K562 (cell line): Measurements from ENCODE around the gene SAMD4A. TPM values are rescaled to one million over a fixed set of nuclear protein-coding genes. Genes with fewer than 3 reads are reported as not detected.

Experiments used
- ATAC-seq: fragments of 200-7000 bp; cut with Tn5 transposase; 3 replicates; pipeline ENCODE4 v1.9.1; 2020; ENCODE audit warnings: moderate library complexity
- BruUV-seq: library from RNA; stranded (reverse); fragments of 400-500 nt; replicated peaks from 2 replicates; lab custom pipeline; 2021; lab: Mats Ljungman, UMichigan
- CTCF ChIA-PET: fragments of 300-600 bp; formaldehyde crosslinking; extraction: SDS; loops from one replicate; lab custom pipeline; 2021; ENCODE audit warnings: low intra/inter-chr PET ratio; lab: Yijun Ruan, JAX
- POLR2A ChIA-PET: fragments of 300-600, 350-650 bp; sonication (Branson Sonifier 250); formaldehyde crosslinking; extraction: SDS; loops from one replicate; lab custom pipeline; 2021; ENCODE audit warnings: antibody characterized with exemption, inconsistent platforms; lab: Yijun Ruan, JAX
- DNase-seq, 4 experiments: peaks; one replicate each; pipeline versions ENCODE4 v3.0.0 to v3.0.0-alpha.2; 2011 to 2018; ENCODE audit warnings: low spot score in 3 of 4, mixed read lengths in 3 of 4; ENCODE audit errors: extremely low read depth in 1 of 4
- FAIRE-seq: peaks from 2 replicates; lab custom pipeline; 2011; peaks lifted over from hg19 to GRCh38; lab: Jason Lieb, UNC
- H2AFZ ChIP-seq: 2 replicates; pipeline ENCODE4 v1.6.0; 2011; ENCODE audit warnings: low read depth, low read length, control low read depth, inconsistent platforms
- H3K27ac ChIP-seq: fragments of 200-600 bp; 3 replicates; pipeline ENCODE4 v1.8.0; 2011; ENCODE audit warnings: low read depth, mild to moderate bottlenecking, control low read depth, inconsistent platforms, low read length, moderate library complexity, mixed read lengths; ENCODE audit errors: extremely low read depth
- H3K27me3 ChIP-seq, 2 experiments: fragments of 300-600 bp in 1 of 2; 2 replicates in 1 of 2; 3 replicates in 1 of 2; pipeline versions ENCODE4 v1.6.0 to v1.8.0; 2011; ENCODE audit warnings: inconsistent platforms in 2 of 2, low read length in 2 of 2, mild to moderate bottlenecking in 1 of 2, mixed read lengths in 1 of 2, moderate library complexity in 1 of 2; ENCODE audit not compliant: control insufficient read depth in 2 of 2, insufficient read depth in 2 of 2
- H3K36me3 ChIP-seq: fragments of 300-600 bp; 3 replicates; pipeline ENCODE4 v1.8.0; 2011; ENCODE audit warnings: mild to moderate bottlenecking, low read length, inconsistent platforms; ENCODE audit not compliant: control insufficient read depth, insufficient read depth
- H3K4me1 ChIP-seq, 2 experiments: fragments of 200-600 bp in 1 of 2; replicated peaks in 1 of 2; 2 replicates in 1 of 2; 3 replicates in 1 of 2; pipeline versions ENCODE4 v1.5.1 to v1.8.0; 2011; ENCODE audit warnings: inconsistent platforms in 2 of 2, low read length in 2 of 2, mild to moderate bottlenecking in 1 of 2, mixed read lengths in 1 of 2, moderate library complexity in 1 of 2; ENCODE audit not compliant: control insufficient read depth in 2 of 2, insufficient read depth in 2 of 2
- H3K4me2 ChIP-seq: 2 replicates; pipeline ENCODE4 v1.6.1; 2011; ENCODE audit warnings: low read length, control low read depth, inconsistent platforms, mixed read lengths; ENCODE audit not compliant: insufficient read depth
- H3K4me3 ChIP-seq: fragments of 200-600 bp; sonication (generic), shearing (Covaris generic); 2 replicates; pipeline ENCODE4 v1.5.1; 2016; ENCODE audit warnings: control low read depth, inconsistent platforms
- H3K79me2 ChIP-seq: fragments of 200-600 bp; 3 replicates; pipeline ENCODE4 v1.8.0; 2011; ENCODE audit warnings: low read length, inconsistent platforms; ENCODE audit not compliant: control insufficient read depth, insufficient read depth
- H3K9ac ChIP-seq, 2 experiments: 2 replicates each; pipeline versions ENCODE4 v1.6.0 to v1.6.1; 2011; ENCODE audit warnings: low read depth in 2 of 2, low read length in 2 of 2, control low read depth in 1 of 2, inconsistent platforms in 1 of 2, mild to moderate bottlenecking in 1 of 2, mixed read lengths in 1 of 2; ENCODE audit not compliant: insufficient read depth in 1 of 2
- H3K9me1 ChIP-seq: one replicate; pipeline ENCODE4 v1.6.0; 2011; ENCODE audit warnings: inconsistent platforms, mild to moderate bottlenecking, low read length, moderate library complexity; ENCODE audit not compliant: control insufficient read depth, insufficient read depth
- H3K9me3 ChIP-seq: replicated peaks from 2 replicates; pipeline ENCODE4 v1.5.1; 2011; ENCODE audit warnings: low read depth, low read length, inconsistent platforms; ENCODE audit not compliant: control insufficient read depth, insufficient read depth
- H4K20me1 ChIP-seq: replicated peaks from 2 replicates; pipeline ENCODE4 v1.6.1; 2011; ENCODE audit warnings: low read length, inconsistent platforms, mixed read lengths; ENCODE audit not compliant: control insufficient read depth, insufficient read depth
- CBFB ChIP-seq: sonication (generic); formaldehyde crosslinking; IDR thresholded peaks from 2 replicates; pipeline ENCODE4 v1.4.0; 2020; ENCODE audit warnings: mild to moderate bottlenecking, missing genetic modification reagents
- NR4A1 ChIP-seq, 2 experiments: fragments of 250-450 bp in 1 of 2; fragments of 450-650 bp in 1 of 2; sonication (Bioruptor Pico) in 1 of 2; IDR thresholded peaks; 2 replicates each; pipeline versions ENCODE4 v1.4.0 to v1.6.1; 2016 to 2020; ENCODE audit warnings: mild to moderate bottlenecking in 2 of 2, missing compliant biosample characterization in 1 of 2, missing genetic modification characterization in 1 of 2, moderate library complexity in 1 of 2
- RAD21 ChIP-seq, 2 experiments: fragments of 250-450 bp in 1 of 2; fragments of 450-650 bp in 1 of 2; sonication (Bioruptor Pico) in 1 of 2; formaldehyde crosslinking in 1 of 2; IDR thresholded peaks in 1 of 2; conservative IDR thresholded peaks in 1 of 2; 2 replicates each; pipeline versions ENCODE4 v1.4.0 to v1.8.0; 2020 to 2022; ENCODE audit warnings: mild to moderate bottlenecking in 2 of 2, moderate library complexity in 1 of 2
- SIN3B ChIP-seq: fragments of 450-650 bp; IDR thresholded peaks from 2 replicates; pipeline ENCODE4 v1.6.1; 2017; ENCODE audit warnings: low read depth, mild to moderate bottlenecking, moderate library complexity
- TCF7L2 ChIP-seq: fragments of 150-350 bp; IDR thresholded peaks from 2 replicates; pipeline ENCODE4 v1.6.1; 2016; ENCODE audit warnings: low read depth, mild to moderate bottlenecking, low read length, moderate library complexity
- ZNF263 ChIP-seq: sonication (generic); formaldehyde crosslinking; IDR thresholded peaks from 2 replicates; pipeline ENCODE4 v1.8.0; 2022; ENCODE audit warnings: mild to moderate bottlenecking, missing genetic modification reagents, borderline replicate concordance
- WGBS: fragments of 100-300 bp; shearing (Covaris generic); methylation state at CpG from one replicate; pipeline ENCODE4 v1.1.6; 2016; ENCODE audit warnings: low coverage, mixed read lengths; ENCODE audit not compliant: insufficient coverage; ENCODE audit errors: missing lambda C conversion rate; 5-methylcytosine and 5-hydroxymethylcytosine counted together
- in situ Hi-C: fragments of 300-500 bp; cut with MboI; formaldehyde crosslinking; loops from 4 replicates; pipeline ENCODE4 v1.15.0; 2018; ENCODE audit warnings: inconsistent platforms, mixed read lengths
- intact Hi-C: fragments of 100-400 bp; cut with micrococcal nuclease; formaldehyde crosslinking; loops from 2 replicates; pipeline ENCODE4 v1.14.2; 2022
- polyA plus RNA-seq, 8 experiments: library from polyadenylated mRNA; depleted of rRNA in 4 of 8; stranded (reverse) in 5 of 8; unstranded in 3 of 8; fragments of >200 nt; fragmentation: Nextera tagmentation in 2 of 8; fragmentation: Illumina TruSeq in 1 of 8; extraction: Ambion mirVana in 2 of 8; extraction: Trizol in 1 of 8; gene quantifications; 2 replicates each; pipeline versions ENCODE4 v1.2.1 to v1.2.3, GENCODE V29; 2011 to 2014; ENCODE audit warnings: inconsistent platforms in 1 of 8, missing spikeins in 1 of 8
- total RNA-seq, 7 experiments: library from RNA; depleted of rRNA in 6 of 7; stranded (reverse); fragments of >200 nt in 6 of 7; fragmentation: Illumina TruSeq in 2 of 7; extraction: Trizol in 2 of 7; gene quantifications; 2 replicates each; pipeline versions ENCODE4 v1.2.1 to v1.2.3, GENCODE V29; 2011 to 2021; ENCODE audit warnings: low replicate concordance in 1 of 7
- TF ChIP-seq, protein P1 (sequence below): fragments of 450-650 bp; IDR thresholded peaks from 2 replicates; pipeline ENCODE4 v1.6.1; 2016; ENCODE audit warnings: missing biosample characterization, missing genetic modification characterization
- TF ChIP-seq, protein P2 (sequence below): fragments of 450-650 bp; IDR thresholded peaks from 2 replicates; pipeline ENCODE4 v1.6.1; 2016; ENCODE audit warnings: low read depth, mild to moderate bottlenecking, moderate library complexity
- TF ChIP-seq, protein P3 (sequence below): fragments of 200-800 bp; sonication (Bioruptor generic); IDR thresholded peaks from 2 replicates; pipeline ENCODE4 v1.6.1; 2017; ENCODE audit warnings: missing genetic modification characterization, missing compliant biosample characterization
- TF ChIP-seq, protein P4 (sequence below): fragments of 250-450 bp; sonication (Bioruptor Pico); IDR thresholded peaks from 2 replicates; pipeline ENCODE4 v1.5.0; 2020; ENCODE audit warnings: mild to moderate bottlenecking, borderline replicate concordance
- TF ChIP-seq, protein P5 (sequence below): fragments of 450-650 bp; IDR thresholded peaks from 2 replicates; pipeline ENCODE4 v1.6.1; 2016; ENCODE audit warnings: antibody characterized with exemption

The SAMD4A gene
- total and polyA plus RNA-seq, 9 of the 15 experiments (the other 6 are each of a cell fraction or from before 2014, with no cell fraction given) = 0.66 to 6.8 (median 3.3) TPM

DNA sequence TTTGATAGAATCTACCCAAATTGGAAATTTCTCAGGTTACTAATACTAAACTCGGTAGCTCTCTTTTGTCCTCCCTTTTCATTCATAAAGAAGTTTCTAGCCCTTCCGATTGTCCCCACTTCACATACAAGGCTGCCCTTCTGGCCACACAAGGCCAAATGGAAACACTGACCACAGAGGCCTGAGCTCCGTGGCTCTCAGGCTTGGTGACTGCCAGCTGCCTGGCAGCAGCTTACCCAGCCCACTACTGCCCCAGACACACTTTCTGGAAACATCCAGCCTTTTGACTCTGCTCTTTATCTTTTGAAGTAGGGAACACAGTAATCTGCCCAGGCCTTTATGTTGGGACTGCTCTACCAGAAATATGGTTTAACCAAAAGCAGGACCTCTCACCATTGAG is 168.5 kb downstream of the SAMD4A start (continued):
- TF ChIP-seq RAD21 (CRISPR knock-in tag; conservative IDR thresholded peaks at IDR 0.05 in 1 of 2, IDR thresholded peaks at IDR 0.05 in 1 of 2) = no peak

DNA sequence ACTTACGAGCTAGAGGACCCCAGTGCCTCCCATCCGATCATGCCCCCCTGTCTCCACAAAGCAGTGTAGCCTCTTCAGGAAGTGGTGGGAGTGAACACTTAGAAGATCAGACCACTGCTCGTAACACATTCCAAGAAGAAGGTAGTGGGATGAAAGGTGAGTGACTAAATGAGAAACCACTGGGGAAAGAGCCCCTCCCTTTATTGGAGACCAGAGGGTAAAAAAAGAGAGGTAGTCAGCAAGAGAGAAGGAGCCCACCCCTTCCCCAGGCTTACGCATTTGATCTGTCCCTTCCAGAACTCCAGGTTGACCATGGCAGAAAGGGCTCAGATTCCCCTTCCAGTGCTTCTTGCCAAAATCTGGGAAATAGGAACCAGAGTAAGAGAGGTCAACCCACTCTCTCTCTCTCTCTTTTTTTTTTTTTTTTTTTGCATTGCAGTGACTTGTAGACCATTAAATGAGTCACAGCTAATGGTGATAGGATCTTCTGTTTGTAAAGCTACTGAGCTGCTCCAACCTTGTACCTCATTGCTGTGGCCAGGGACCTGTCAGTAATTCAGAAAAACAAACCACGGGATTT is 170.3 kb downstream of the SAMD4A start:
- no peak overlapping the region for H3K4me3 ChIP-seq
- no peaks in the 10 kb centered on the region for H3K79me2 ChIP-seq
- no peaks in the 10 kb centered on the region for H3K36me3 ChIP-seq
- FAIRE-seq (no peak), DNase-seq (peak; percentile 30 to 42 (median 31)), ATAC-seq (peak; percentile 80)
- H3K27me3 ChIP-seq = no peaks in the 10 kb centered on the region
- CTCF ChIA-PET = no interaction called here
- WGBS = 49% methylated on average over 2 of the region's 5 CpGs
- no peaks in the 10 kb centered on the region for H3K9me3 ChIP-seq
- BruUV-seq = no TSS peak
- in situ Hi-C loops (no loop called here), intact Hi-C loops (no loop called here)
- H3K9me1 ChIP-seq = no peaks in the 10 kb centered on the region
- H3K27ac ChIP-seq = no peak overlapping the region
- H3K4me1 ChIP-seq = peaks cover 0 to 15% of the 10 kb centered on the region in 2 experiments; a peak in 3 of 5 replicates
- POLR2A ChIA-PET = no interaction called here
- H3K9ac ChIP-seq = peak overlapping the region in 1 of 2 experiments; percentile 11; a peak in 1 of 4 replicates
- no peak overlapping the region for H3K4me2 ChIP-seq
- H4K20me1 ChIP-seq = no peaks in the 10 kb centered on the region
- no peak overlapping the region for H2AFZ ChIP-seq
- TF ChIP-seq, protein P1, sequence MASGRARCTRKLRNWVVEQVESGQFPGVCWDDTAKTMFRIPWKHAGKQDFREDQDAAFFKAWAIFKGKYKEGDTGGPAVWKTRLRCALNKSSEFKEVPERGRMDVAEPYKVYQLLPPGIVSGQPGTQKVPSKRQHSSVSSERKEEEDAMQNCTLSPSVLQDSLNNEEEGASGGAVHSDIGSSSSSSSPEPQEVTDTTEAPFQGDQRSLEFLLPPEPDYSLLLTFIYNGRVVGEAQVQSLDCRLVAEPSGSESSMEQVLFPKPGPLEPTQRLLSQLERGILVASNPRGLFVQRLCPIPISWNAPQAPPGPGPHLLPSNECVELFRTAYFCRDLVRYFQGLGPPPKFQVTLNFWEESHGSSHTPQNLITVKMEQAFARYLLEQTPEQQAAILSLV (tag) = no peak
- TF ChIP-seq NR4A1 (CRISPR knock-in tag; IDR thresholded peaks at IDR 0.05) (no peak), NR4A1 (tag; IDR thresholded peaks at IDR 0.05) (no peak), CBFB (CRISPR knock-in tag) (no peak), TCF7L2 (no peak), ZNF263 (CRISPR knock-in tag) (no peak), SIN3B (no peak)
- TF ChIP-seq, protein P2, sequence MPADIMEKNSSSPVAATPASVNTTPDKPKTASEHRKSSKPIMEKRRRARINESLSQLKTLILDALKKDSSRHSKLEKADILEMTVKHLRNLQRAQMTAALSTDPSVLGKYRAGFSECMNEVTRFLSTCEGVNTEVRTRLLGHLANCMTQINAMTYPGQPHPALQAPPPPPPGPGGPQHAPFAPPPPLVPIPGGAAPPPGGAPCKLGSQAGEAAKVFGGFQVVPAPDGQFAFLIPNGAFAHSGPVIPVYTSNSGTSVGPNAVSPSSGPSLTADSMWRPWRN = no peak
- TF ChIP-seq, protein P3, sequence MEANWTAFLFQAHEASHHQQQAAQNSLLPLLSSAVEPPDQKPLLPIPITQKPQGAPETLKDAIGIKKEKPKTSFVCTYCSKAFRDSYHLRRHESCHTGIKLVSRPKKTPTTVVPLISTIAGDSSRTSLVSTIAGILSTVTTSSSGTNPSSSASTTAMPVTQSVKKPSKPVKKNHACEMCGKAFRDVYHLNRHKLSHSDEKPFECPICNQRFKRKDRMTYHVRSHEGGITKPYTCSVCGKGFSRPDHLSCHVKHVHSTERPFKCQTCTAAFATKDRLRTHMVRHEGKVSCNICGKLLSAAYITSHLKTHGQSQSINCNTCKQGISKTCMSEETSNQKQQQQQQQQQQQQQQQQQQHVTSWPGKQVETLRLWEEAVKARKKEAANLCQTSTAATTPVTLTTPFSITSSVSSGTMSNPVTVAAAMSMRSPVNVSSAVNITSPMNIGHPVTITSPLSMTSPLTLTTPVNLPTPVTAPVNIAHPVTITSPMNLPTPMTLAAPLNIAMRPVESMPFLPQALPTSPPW (CRISPR knock-in tag) = 0 out of 2 replicates have a peak, but pooled peaks have one; percentile 28
- TF ChIP-seq, protein P4, sequence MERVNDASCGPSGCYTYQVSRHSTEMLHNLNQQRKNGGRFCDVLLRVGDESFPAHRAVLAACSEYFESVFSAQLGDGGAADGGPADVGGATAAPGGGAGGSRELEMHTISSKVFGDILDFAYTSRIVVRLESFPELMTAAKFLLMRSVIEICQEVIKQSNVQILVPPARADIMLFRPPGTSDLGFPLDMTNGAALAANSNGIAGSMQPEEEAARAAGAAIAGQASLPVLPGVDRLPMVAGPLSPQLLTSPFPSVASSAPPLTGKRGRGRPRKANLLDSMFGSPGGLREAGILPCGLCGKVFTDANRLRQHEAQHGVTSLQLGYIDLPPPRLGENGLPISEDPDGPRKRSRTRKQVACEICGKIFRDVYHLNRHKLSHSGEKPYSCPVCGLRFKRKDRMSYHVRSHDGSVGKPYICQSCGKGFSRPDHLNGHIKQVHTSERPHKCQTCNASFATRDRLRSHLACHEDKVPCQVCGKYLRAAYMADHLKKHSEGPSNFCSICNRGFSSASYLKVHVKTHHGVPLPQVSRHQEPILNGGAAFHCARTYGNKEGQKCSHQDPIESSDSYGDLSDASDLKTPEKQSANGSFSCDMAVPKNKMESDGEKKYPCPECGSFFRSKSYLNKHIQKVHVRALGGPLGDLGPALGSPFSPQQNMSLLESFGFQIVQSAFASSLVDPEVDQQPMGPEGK = no peak
- TF ChIP-seq, protein P5, sequence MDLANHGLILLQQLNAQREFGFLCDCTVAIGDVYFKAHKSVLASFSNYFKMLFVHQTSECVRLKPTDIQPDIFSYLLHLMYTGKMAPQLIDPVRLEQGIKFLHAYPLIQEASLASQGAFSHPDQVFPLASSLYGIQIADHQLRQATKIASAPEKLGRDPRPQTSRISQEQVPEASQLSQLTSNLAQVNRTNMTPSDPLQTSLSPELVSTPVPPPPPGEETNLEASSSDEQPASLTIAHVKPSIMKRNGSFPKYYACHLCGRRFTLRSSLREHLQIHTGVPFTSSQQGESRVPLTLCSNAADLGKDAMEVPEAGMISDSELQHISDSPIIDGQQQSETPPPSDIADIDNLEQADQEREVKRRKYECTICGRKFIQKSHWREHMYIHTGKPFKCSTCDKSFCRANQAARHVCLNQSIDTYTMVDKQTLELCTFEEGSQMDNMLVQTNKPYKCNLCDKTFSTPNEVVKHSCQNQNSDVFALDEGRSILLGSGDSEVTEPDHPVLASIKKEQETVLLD = no peak
